DMS79 treated with DMSO at 0.1 percent for 48 hours (cell line): ENCODE measurements around the gene TNNI3.
"Not testable (repeated sequence)": the region's sequence is repeated elsewhere in the genome, so short reads cannot be mapped to it uniquely, and the experiment has no call there.

Experiments
- DNase-seq: peaks from one replicate; lab custom pipeline; 2025; lab: John Stamatoyannopoulos, UW

Gene TNNI3

DNA sequence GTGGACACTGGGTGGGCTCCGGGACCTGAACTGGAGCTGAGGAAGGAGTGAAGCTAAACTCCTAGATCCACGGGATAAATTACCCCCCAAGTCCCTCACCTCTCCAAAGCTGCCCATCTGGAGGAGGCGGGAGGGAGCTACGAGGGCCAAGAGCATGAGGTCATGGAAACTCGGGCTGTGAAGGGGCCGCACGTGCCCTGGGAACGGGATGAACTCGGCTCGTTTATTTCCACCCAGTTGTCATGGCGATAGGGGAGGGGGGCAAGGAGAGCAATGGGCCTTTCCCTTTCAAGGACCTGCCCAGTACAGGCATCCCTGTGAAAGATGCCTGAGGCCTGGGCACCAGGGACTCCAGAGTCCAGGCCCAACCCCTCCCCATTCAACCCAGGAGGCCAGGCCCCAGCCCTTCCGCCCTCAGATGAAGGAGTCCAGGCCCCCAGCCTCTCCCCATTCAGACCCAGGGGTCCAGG lies 43.9 kb downstream of the TNNI3 start:
- DNase-seq: peak; percentile 2

DNA sequence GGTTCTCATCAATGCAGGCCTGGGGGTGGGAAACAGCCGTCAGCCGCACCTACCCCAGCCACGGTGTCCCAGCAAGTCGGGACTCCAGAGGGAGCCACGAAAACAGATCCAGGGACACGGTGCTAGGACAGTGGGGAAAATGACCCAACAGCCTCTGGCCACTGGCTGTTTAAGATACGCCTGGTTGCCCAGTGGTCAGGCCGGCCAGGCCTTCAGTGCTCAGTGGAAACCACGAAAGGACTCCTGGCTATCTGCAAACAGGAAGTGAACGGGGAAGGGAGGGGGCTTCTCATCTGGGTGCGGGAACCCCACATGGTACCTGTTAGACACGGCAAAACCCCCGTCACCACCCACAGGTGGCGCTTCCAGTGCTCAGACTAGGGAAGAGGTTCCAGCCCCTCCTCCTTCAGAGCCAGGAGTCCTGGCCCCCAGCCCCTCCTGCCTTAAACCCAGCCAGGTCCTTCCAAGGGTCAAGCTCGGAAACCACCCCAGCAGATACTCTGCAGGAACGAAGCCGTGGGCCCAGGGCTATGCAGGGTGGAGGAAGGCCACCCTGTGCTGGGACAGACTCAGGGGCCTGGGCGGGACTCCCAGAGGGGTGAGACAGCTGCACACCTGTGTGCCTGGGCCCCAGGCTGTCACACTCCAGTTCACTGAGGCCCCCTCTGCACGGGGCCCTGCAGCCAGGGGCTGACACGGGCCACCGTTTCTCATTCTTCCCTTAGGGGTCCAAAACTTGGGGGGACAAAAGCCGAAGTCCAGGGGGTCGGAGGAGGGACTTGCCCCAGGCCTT lies 44.6 kb downstream of the TNNI3 start:
- DNase-seq: no peak

DNA sequence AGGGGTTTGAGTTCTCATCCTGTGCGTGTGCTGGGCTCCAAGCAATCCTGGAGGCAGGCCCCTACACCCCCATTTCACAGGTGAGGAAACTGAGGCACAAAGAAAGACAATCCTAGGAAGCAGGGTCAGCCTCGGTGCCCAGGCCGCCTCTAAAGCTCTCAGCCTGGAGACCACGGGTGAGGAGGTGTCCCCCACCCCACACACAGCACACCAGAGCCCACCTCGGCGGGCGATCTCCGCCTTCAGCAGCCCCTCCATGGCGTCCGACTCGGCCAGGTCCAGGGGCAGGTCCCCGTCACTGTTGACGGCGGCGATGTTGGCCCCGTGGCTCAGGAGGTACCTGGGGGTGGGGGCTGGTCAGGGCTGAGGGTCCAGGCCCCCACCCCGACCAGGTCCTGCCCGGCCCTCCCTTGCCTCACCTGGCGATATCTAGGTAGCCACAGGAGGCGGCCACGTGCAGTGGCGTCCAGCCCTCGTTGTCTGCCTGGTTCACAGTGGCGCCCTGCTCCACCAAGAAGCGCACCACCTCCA lies 45.2 kb downstream of the TNNI3 start:
- DNase-seq: no peak

DNA sequence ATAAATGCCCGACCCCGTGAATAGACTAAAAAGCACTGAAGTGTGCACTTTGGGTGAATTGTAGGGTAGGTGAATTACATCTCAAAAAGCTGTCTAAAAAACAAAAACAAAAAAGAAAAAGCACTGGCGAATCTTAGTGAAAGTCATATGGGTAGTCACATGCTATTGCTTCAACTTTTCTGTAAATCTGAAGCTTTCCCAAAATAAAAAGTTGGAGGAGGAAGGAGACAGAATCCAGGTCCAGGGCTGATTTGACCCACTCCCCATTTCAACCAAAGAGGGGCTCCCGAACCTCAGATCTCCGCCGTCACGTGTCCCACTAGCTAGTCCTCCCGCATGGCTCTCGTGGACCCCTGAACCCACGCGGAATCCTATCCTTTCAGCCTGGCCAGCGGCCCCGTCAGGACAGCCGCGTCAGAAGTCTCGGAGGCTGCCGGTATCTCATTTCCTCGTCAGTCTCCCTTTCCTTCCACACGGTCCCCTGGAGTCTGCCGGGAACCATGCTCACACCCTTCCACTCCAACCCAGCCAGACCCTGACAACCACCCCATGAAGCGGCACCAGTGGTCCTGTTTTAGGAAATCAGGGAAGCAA lies 46.2 kb downstream of the TNNI3 start:
- no peak for DNase-seq

DNA sequence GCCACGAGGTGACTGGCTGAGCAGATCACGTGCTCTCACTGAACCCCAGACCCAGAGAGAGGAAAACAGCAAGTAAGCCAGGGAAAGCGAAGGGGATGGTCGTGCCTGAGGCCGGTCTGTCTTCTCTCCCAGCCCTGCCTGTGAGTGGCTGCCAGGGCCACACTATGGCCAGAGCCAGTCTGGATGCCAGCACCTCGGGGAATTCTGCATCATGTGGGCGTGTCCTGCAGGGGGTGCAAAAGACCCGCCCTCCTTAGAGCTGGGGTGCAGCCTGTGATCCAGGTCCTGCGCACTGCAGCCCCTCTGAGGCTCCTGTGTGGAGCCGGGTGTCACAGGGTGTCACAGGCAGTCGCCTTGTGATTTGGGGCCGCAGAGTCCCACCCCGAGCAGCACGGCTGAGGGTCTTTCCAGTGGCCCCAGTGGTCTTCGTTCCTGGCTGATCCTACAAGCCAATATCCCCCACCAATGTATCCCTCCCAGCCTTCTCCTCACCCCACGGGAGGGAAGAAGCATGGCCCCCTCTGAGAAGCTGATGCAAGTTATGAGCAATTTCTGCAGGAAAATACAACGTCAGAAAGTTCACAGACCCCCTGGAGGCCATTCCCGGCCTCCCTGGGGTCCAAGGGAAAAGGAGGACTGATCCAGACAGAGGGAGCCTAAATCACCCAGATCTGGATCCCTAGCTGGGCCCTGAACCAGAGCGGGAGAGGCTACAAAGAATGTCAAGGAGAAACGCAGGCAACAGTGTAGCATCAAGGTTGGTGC lies 47.8 kb downstream of the TNNI3 start:
- DNase-seq: no peak

DNA sequence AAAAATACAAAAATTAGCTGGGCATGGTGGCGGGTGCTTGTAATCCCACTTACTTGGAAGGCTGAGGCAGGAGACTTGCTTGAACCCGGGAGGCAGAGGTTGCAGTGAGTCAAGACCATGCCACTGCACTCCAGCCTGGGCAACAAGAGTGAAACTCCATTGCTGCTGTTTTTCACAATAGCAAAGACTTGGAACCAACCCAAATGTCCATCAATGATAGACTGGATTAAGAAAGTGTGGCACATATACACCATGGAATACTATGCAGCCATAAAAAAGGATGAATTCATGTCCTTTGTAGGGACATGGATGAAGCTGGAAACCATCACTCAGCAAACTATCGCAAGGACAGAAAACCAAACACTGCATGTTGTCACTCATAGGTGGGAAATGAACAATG lies 50.3 kb downstream of the TNNI3 start:
- not testable (repeated sequence) for DNase-seq

DNA sequence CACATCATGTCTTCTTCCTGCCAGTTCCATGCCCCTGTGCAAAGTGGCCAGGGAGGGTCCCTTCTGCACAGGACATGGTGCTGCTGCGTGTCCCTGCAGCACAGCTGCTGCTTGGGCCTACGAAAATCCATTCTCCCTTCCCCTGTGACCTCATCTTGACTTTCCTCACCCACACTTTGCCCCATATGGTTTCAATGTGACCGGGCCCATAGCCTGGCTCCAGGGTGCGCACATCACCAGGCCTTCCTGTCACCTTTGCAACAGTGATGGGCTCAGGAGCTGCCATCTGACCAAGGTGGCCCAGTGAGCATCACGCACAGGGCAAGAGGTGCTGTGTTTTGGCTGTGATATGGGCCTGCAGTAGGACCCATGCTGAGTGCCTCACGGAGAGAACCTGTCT lies 50.9 kb downstream of the TNNI3 start:
- no peak for DNase-seq

DNA sequence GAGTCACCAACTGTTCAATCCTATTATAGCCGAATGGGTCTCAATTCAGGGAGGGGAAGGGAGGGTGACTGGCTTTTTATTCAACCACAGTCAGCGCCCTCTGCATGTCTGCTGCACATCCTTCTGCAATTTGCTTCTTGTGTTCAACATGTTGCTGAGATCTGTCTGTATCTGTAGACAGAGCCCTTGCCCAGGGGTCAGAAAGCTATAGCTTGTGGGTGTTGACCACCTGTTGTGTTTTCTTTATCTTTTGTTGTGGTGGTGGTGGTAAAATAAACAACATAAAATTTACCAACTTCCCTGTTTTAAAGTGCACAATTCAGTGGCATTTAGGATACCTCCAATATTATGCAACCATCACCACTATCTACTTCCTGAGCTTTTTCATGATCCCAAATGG lies 52.3 kb downstream of the TNNI3 start:
- no peak for DNase-seq

DNA sequence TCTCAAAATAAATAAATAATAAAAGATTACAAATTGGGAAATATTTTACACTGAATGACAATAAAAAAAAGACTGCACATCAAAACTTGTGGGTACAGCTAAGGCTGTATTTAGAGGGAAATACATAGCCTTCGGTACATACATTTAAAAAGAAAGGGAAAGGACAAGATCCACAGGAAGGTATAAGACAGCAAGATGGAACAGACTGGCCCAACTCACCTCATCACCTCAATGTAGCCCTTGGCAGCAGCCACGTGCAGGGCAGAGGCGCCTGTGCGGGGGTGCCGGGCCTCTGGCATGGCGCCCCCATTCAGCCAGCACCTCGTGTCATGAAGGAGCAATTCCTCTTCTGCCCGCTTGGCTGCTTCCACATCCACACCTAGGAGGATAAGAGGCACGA lies 54.3 kb downstream of the TNNI3 start:
- DNase-seq: no peak
